HFFc6 (cell line): ENCODE data around the gene SPRYD7. TPM values are rescaled to one million over a fixed set of nuclear protein-coding genes. Genes with fewer than 3 reads are reported as not detected.

Experiments
- DNase-seq: peaks from one replicate; pipeline ENCODE4 v3.0.0-alpha.2; 2018
- H3K27ac Mint-ChIP-seq: 2 replicates; pipeline ENCODE4 v1.8.0; 2020; ENCODE audit warnings: mild to moderate bottlenecking, mixed read lengths
- H3K27me3 Mint-ChIP-seq: 2 replicates; pipeline ENCODE4 v1.8.0; 2021; ENCODE audit warnings: mild to moderate bottlenecking, moderate library complexity, mixed read lengths; ENCODE audit not compliant: insufficient read depth
- H3K36me3 Mint-ChIP-seq: 2 replicates; pipeline ENCODE4 v1.8.0; 2021; ENCODE audit warnings: low read depth, mixed read lengths
- H3K4me1 Mint-ChIP-seq: 2 replicates; pipeline ENCODE4 v1.8.0; 2020; ENCODE audit warnings: low read depth, mixed read lengths
- H3K4me3 Mint-ChIP-seq: 2 replicates; pipeline ENCODE4 v1.8.0; 2020; ENCODE audit warnings: mild to moderate bottlenecking, moderate library complexity, mixed read lengths
- H3K9me3 Mint-ChIP-seq: 2 replicates; pipeline ENCODE4 v1.8.0; 2020; ENCODE audit warnings: mild to moderate bottlenecking, mixed read lengths
- CTCF ChIP-seq: fragments of 200-600 bp; sonication (generic); IDR thresholded peaks from 2 replicates; pipeline ENCODE4 v1.5.0; 2021; ENCODE audit warnings: antibody characterized with exemption, mild to moderate bottlenecking
- total RNA-seq, 6 experiments: library from RNA; stranded (reverse); fragmentation: NEBNext Ultra II Directional; extraction: Animal tissue kit (Norgen Biotek cat#: 25700); gene quantifications; 2 replicates in 1 of 6; 3 replicates in 5 of 6; pipeline ENCODE4 v1.2.3, GENCODE V29; 2021

SPRYD7 gene
- total RNA-seq, 6 experiments from 2014 or later, result 15.1 to 19.3 (median 17.9) TPM

DNA sequence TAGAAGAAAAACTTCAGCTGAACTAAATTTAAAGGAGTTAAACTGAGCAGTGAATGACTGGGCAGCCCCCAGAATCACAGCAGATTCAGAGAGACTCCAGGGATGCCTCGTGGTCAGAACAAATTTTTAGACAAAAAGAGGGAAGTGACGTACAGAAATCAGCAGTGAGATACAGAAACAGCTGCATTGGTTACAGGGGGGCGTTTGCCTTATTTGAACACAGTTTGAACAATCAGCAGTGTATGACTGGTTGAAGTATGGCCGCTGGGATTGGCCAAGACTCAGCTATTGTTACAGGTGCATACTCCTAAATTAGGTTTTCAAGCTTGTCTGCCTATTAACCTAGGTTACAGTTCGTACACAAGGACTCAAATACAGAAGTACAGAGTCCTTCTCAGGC lies 2.2 kb upstream of the SPRYD7 start:
- Mint-ChIP-seq H3K27me3 (no peaks in the 10 kb centered on the region), H3K4me1 (peaks cover 21% of the 10 kb centered on the region), H3K27ac (no peak overlapping the region), H3K9me3 (no peaks in the 10 kb centered on the region), H3K36me3 (no peaks in the 10 kb centered on the region), H3K4me3 (no peak overlapping the region)
- no peak for DNase-seq
- TF ChIP-seq CTCF, result no peak

DNA sequence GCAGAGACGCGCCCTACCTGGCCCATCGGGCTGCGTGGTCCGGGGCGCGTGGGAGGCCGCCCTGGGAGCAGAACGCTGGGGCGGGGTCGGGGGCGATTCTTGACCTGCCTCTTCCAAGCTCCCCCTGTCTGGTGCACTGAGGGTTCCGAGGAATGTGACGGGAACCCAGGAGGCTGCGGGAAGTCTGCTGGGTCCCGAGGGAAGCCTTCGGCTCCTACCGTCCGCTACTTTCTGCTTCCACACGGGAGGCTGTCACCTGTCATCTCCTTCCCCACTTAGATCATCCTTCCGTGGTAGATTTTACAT lies 781 bp upstream of the SPRYD7 start:
- DNase-seq, result no peak
- H3K4me3 Mint-ChIP-seq, result peak overlapping the region; percentile 94
- no peak overlapping the region; the same call in 1 of the 2 replicates for H3K27ac Mint-ChIP-seq
- peaks cover 34% of the 10 kb centered on the region for H3K4me1 Mint-ChIP-seq
- no peaks in the 10 kb centered on the region for H3K9me3 Mint-ChIP-seq
- no peaks in the 10 kb centered on the region for H3K27me3 Mint-ChIP-seq
- H3K36me3 Mint-ChIP-seq, result no peaks in the 10 kb centered on the region
- TF ChIP-seq CTCF, result no peak

- peak; percentile 76 for DNase-seq
- Mint-ChIP-seq H3K27ac (peak overlapping the region; percentile 90), H3K9me3 (no peaks in the 10 kb centered on the region), H3K4me3 (peak overlapping the region; percentile 94), H3K4me1 (peaks cover 35% of the 10 kb centered on the region), H3K27me3 (no peaks in the 10 kb centered on the region), H3K36me3 (no peaks in the 10 kb centered on the region)
- TF ChIP-seq CTCF, result no peak
Observed at GRCh38 chr13:49935171-49936074, 717 bp downstream of the SPRYD7 start.

GRCh38 chr13:49933511-49933910 lies 2.6 kb downstream of the SPRYD7 start:
- no peaks in the 10 kb centered on the region; the same call in 1 of the 2 replicates for H3K27me3 Mint-ChIP-seq
- no peak for DNase-seq
- H3K4me1 Mint-ChIP-seq, result peaks cover 38% of the 10 kb centered on the region
- H3K9me3 Mint-ChIP-seq, result no peaks in the 10 kb centered on the region
- no peak for TF ChIP-seq CTCF
- H3K4me3 Mint-ChIP-seq, result peak overlapping the region; percentile 94
- H3K36me3 Mint-ChIP-seq, result no peaks in the 10 kb centered on the region
- peak overlapping the region; percentile 29; the same call in 1 of the 2 replicates for H3K27ac Mint-ChIP-seq

DNA sequence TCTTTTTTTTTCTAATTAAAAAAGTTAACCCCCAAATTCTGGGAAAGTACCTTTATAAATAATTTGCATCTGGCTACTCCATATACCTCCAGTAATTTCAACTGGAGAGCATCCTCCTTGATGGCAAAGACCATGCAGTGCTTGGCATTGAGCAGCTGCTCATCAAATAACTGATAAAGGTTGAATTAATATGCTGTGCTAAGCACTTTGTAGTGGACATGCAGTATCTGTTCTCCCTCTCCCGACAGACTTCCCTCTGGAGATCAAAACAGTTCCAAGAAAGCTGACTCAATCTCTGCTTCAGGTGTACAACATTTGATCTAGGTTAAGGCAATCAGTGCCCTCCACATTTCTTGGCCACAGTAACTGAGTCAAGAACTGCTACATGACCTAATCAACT lies 3.3 kb downstream of the SPRYD7 start:
- H3K4me1 Mint-ChIP-seq, result peaks cover 44% of the 10 kb centered on the region
- H3K36me3 Mint-ChIP-seq, result no peaks in the 10 kb centered on the region
- TF ChIP-seq CTCF, result no peak
- no peaks in the 10 kb centered on the region; the same call in 1 of the 2 replicates for H3K27me3 Mint-ChIP-seq
- no peak for DNase-seq
- peak overlapping the region; percentile 29; the same call in 1 of the 2 replicates for H3K27ac Mint-ChIP-seq
- no peaks in the 10 kb centered on the region for H3K9me3 Mint-ChIP-seq
- peak overlapping the region; percentile 94; the same call in 1 of the 2 replicates for H3K4me3 Mint-ChIP-seq
